ENCODE measurements around the gene ERGIC1.

GRCh38 chr5:172797771-172798191, 36.3 kb upstream of the ERGIC1 start:
- TF ChIP-seq, protein P1, sequence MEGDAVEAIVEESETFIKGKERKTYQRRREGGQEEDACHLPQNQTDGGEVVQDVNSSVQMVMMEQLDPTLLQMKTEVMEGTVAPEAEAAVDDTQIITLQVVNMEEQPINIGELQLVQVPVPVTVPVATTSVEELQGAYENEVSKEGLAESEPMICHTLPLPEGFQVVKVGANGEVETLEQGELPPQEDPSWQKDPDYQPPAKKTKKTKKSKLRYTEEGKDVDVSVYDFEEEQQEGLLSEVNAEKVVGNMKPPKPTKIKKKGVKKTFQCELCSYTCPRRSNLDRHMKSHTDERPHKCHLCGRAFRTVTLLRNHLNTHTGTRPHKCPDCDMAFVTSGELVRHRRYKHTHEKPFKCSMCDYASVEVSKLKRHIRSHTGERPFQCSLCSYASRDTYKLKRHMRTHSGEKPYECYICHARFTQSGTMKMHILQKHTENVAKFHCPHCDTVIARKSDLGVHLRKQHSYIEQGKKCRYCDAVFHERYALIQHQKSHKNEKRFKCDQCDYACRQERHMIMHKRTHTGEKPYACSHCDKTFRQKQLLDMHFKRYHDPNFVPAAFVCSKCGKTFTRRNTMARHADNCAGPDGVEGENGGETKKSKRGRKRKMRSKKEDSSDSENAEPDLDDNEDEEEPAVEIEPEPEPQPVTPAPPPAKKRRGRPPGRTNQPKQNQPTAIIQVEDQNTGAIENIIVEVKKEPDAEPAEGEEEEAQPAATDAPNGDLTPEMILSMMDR (IDR thresholded peaks at IDR 0.05), result no peak
- TF ChIP-seq POLR2A (IDR thresholded peaks at IDR 0.05), result no peak
